SK-N-SH (cell line): ENCODE results near the gene CHRNG. TPM values are rescaled to one million over a fixed set of nuclear protein-coding genes. Genes with fewer than 3 reads are reported as not detected.

Experiments
- CTCF ChIA-PET: fragments of 300-600, 350-600 bp; formaldehyde crosslinking; extraction: SDS; loops from one replicate; lab custom pipeline; 2021; lab: Yijun Ruan, JAX
- POLR2A ChIA-PET: fragments of 350-600 bp; sonication (Branson Sonifier 250); formaldehyde crosslinking; extraction: SDS; loops from one replicate; lab custom pipeline; 2020; ENCODE audit warnings: antibody characterized with exemption, inconsistent platforms; lab: Yijun Ruan, JAX
- DNase-seq: peaks from one replicate; pipeline ENCODE4 v3.0.0; 2012
- H2AFZ ChIP-seq: fragments of 200-600 bp; sonication (generic); 2 replicates; pipeline ENCODE4 v1.8.1; 2016; ENCODE audit warnings: antibody characterized with exemption, mild to moderate bottlenecking, low read depth
- H3F3A ChIP-seq: fragments of 200-600 bp; sonication (generic); replicated peaks from 2 replicates; pipeline ENCODE3; 2016; ENCODE audit warnings: antibody characterized with exemption, mild to moderate bottlenecking; ENCODE audit not compliant: insufficient read depth
- H3K27ac ChIP-seq, 2 experiments: fragments of 200-500 bp in 1 of 2; fragments of 200-600 bp in 1 of 2; sonication (Bioruptor generic) in 1 of 2; sonication (generic), shearing (Covaris generic) in 1 of 2; 2 replicates each; pipeline versions ENCODE4 v1.5.1 to v1.6.1; 2014 to 2016; ENCODE audit warnings: low read depth in 2 of 2, inconsistent platforms in 1 of 2, low read length in 1 of 2, mild to moderate bottlenecking in 1 of 2, mixed read lengths in 1 of 2
- H3K27me3 ChIP-seq: fragments of 200-600 bp; sonication (generic), shearing (Covaris generic); 2 replicates; pipeline ENCODE4 v1.6.1; 2016; ENCODE audit warnings: mixed run types; ENCODE audit not compliant: insufficient read depth
- H3K36me3 ChIP-seq, 2 experiments: fragments of 200-500 bp in 1 of 2; fragments of 200-600 bp in 1 of 2; sonication (Bioruptor generic) in 1 of 2; sonication (generic) in 1 of 2; replicated peaks in 1 of 2; 2 replicates each; pipeline versions ENCODE3 to v1.5.1; 2014 to 2016; ENCODE audit warnings: low read length in 1 of 2, mild to moderate bottlenecking in 1 of 2; ENCODE audit not compliant: insufficient read depth in 2 of 2, control insufficient read depth in 1 of 2
- H3K4me1 ChIP-seq, 2 experiments: fragments of 200-500 bp in 1 of 2; fragments of 200-600 bp in 1 of 2; sonication (Bioruptor generic) in 1 of 2; sonication (generic), shearing (Covaris generic) in 1 of 2; 2 replicates each; pipeline versions ENCODE4 v1.5.1 to v1.6.1; 2014 to 2016; ENCODE audit warnings: low read depth in 1 of 2, low read length in 1 of 2, mixed run types in 1 of 2; ENCODE audit not compliant: insufficient read depth in 2 of 2, control insufficient read depth in 1 of 2
- H3K4me2 ChIP-seq: fragments of 200-600 bp; sonication (generic), shearing (Covaris generic); 2 replicates; pipeline ENCODE4 v1.6.1; 2017; ENCODE audit warnings: mixed run types
- H3K4me3 ChIP-seq, 2 experiments: fragments of 200-500 bp in 1 of 2; fragments of 200-600 bp in 1 of 2; sonication (Bioruptor generic) in 1 of 2; sonication (generic), shearing (Covaris generic) in 1 of 2; 2 replicates each; pipeline versions ENCODE4 v1.5.1 to v1.8.1; 2014 to 2016; ENCODE audit warnings: low read depth in 2 of 2, inconsistent platforms in 1 of 2, low read length in 1 of 2, mild to moderate bottlenecking in 1 of 2, mixed read lengths in 1 of 2, moderate library complexity in 1 of 2
- H3K79me2 ChIP-seq: fragments of 200-600 bp; sonication (generic); 2 replicates; pipeline ENCODE4 v1.8.1; 2017; ENCODE audit warnings: mild to moderate bottlenecking; ENCODE audit not compliant: insufficient read depth
- H3K9ac ChIP-seq: fragments of 200-600 bp; sonication (generic); 2 replicates; pipeline ENCODE4 v1.6.1; 2017; ENCODE audit warnings: mixed run types
- H3K9me2 ChIP-seq: fragments of 200-600 bp; sonication (generic); 2 replicates; pipeline ENCODE4 v1.6.1; 2017; ENCODE audit warnings: mixed run types
- H3K9me3 ChIP-seq: fragments of 200-600 bp; sonication (generic); 2 replicates; pipeline ENCODE4 v1.6.1; 2017; ENCODE audit warnings: mixed run types, mild to moderate bottlenecking, moderate library complexity
- H4K20me1 ChIP-seq: fragments of 200-600 bp; sonication (generic); 2 replicates; pipeline ENCODE4 v1.6.1; 2017; ENCODE audit warnings: mild to moderate bottlenecking, mixed run types; ENCODE audit not compliant: insufficient read depth
- CHD2 ChIP-seq: fragments of 150-350 bp; IDR thresholded peaks from 2 replicates; pipeline ENCODE4 v1.6.1; 2018; ENCODE audit warnings: low read length; ENCODE audit not compliant: partially characterized antibody
- EZH2phosphoT487 ChIP-seq: fragments of 200-600 bp; sonication (generic); IDR thresholded peaks from 2 replicates; pipeline ENCODE4 v1.6.1; 2017; ENCODE audit warnings: low read depth, mixed run types, mild to moderate bottlenecking, antibody characterized with exemption, moderate library complexity, borderline replicate concordance
- FOXM1 ChIP-seq: IDR thresholded peaks from 2 replicates; pipeline ENCODE4 v1.4.0; 2012; ENCODE audit warnings: low read depth, mild to moderate bottlenecking
- GABPA ChIP-seq: IDR thresholded peaks from 2 replicates; pipeline ENCODE4 v1.4.0; 2012; ENCODE audit warnings: low read depth, mild to moderate bottlenecking
- JUND ChIP-seq: IDR thresholded peaks from 2 replicates; pipeline ENCODE4 v1.4.0; 2012
- MAX ChIP-seq: IDR thresholded peaks from 2 replicates; pipeline ENCODE4 v1.4.0; 2012; ENCODE audit warnings: low read depth
- MEF2A ChIP-seq: IDR thresholded peaks from 2 replicates; pipeline ENCODE4 v1.4.0; 2012; ENCODE audit warnings: low read depth, borderline replicate concordance
- MXI1 ChIP-seq: IDR thresholded peaks from 2 replicates; pipeline ENCODE4 v1.6.1; 2012; ENCODE audit warnings: mild to moderate bottlenecking, low read depth, low read length, improper control_type of control experiment
- POLR2AphosphoS5 ChIP-seq: IDR thresholded peaks from 2 replicates; pipeline ENCODE4 v1.6.1; 2012; ENCODE audit warnings: low read depth, low read length
- RCOR1 ChIP-seq: fragments of 150-350 bp; IDR thresholded peaks from 2 replicates; pipeline ENCODE4 v1.6.1; 2017; ENCODE audit warnings: antibody characterized with exemption, low read length
- RXRA ChIP-seq: IDR thresholded peaks from 2 replicates; pipeline ENCODE4 v1.4.0; 2012; ENCODE audit warnings: low read depth, mild to moderate bottlenecking, borderline replicate concordance
- TAF1 ChIP-seq: IDR thresholded peaks from 2 replicates; pipeline ENCODE4 v1.6.1; 2012; ENCODE audit warnings: low read depth, mild to moderate bottlenecking, low read length, moderate library complexity, borderline replicate concordance
- TCF12 ChIP-seq: IDR thresholded peaks from 2 replicates; pipeline ENCODE4 v1.4.0; 2012
- USF1 ChIP-seq: IDR thresholded peaks from 2 replicates; pipeline ENCODE4 v1.4.0; 2012; ENCODE audit warnings: low read depth, borderline replicate concordance
- YY1 ChIP-seq: IDR thresholded peaks from 2 replicates; pipeline ENCODE4 v1.4.0; 2012; ENCODE audit warnings: low read depth, mild to moderate bottlenecking
- ZBTB33 ChIP-seq: IDR thresholded peaks from 2 replicates; pipeline ENCODE4 v1.4.0; 2012; ENCODE audit warnings: low read depth, borderline replicate concordance
- WGBS: methylation state at CpG from one replicate; pipeline ENCODE4 v1.1.6; 2017; ENCODE audit warnings: low lambda C conversion rate; 5-methylcytosine and 5-hydroxymethylcytosine counted together
- polyA plus RNA-seq, 3 experiments: library from polyadenylated mRNA; depleted of rRNA; stranded (reverse); fragments of >200 nt; gene quantifications; 2 replicates each; pipeline ENCODE4 v1.2.3, GENCODE V29; 2012
- TF ChIP-seq, protein P1 (sequence below): fragments of 150-350 bp; IDR thresholded peaks from 2 replicates; pipeline ENCODE4 v1.6.1; 2016; ENCODE audit warnings: mild to moderate bottlenecking, low read depth, low read length
- TF ChIP-seq, protein P2 (sequence below): fragments of 200-600 bp; sonication (generic); IDR thresholded peaks from 2 replicates; pipeline ENCODE4 v1.6.1; 2017; ENCODE audit warnings: antibody characterized with exemption, mild to moderate bottlenecking, moderate library complexity

The CHRNG gene
- polyA plus RNA-seq, 1 of the 3 experiments (the other 2 are of a cell fraction), result not detected

- Histone ChIP-seq H2AFZ (no peak overlapping the region), H4K20me1 (no peaks in the 10 kb centered on the region), H3K27ac (no peak overlapping the region), H3K4me1 (peaks cover 0 to 15% of the 10 kb centered on the region in 2 experiments; a peak in 1 of 4 replicates), H3K27me3 (no peaks in the 10 kb centered on the region), H3K79me2 (no peaks in the 10 kb centered on the region), H3K4me3 (no peak overlapping the region), H3K9me3 (no peaks in the 10 kb centered on the region), H3K9me2 (no peaks in the 10 kb centered on the region), H3K36me3 (no peaks in the 10 kb centered on the region), H3F3A (no peaks in the 10 kb centered on the region), H3K9ac (no peak overlapping the region), H3K4me2 (no peak overlapping the region)
- DNase-seq, result no peak
- ChIA-PET POLR2A (no interaction called here), CTCF (interaction anchor here (1.1 to 2.9 kb wide), 3 partner anchors 28 to 54 kb away, joined by 3 to 17 read pairs (median 6); no protein-coding TSS in a partner anchor)
- TF ChIP-seq TCF12 (no peak), YY1 (no peak), EZH2phosphoT487 (no peak), RXRA (no peak), MXI1 (no peak), JUND (no peak), MAX (no peak), MEF2A (no peak), TAF1 (no peak), GABPA (no peak), ZBTB33 (no peak), POLR2AphosphoS5 (no peak), USF1 (no peak), CHD2 (no peak), RCOR1 (no peak), FOXM1 (no peak)
- TF ChIP-seq, protein P1, sequence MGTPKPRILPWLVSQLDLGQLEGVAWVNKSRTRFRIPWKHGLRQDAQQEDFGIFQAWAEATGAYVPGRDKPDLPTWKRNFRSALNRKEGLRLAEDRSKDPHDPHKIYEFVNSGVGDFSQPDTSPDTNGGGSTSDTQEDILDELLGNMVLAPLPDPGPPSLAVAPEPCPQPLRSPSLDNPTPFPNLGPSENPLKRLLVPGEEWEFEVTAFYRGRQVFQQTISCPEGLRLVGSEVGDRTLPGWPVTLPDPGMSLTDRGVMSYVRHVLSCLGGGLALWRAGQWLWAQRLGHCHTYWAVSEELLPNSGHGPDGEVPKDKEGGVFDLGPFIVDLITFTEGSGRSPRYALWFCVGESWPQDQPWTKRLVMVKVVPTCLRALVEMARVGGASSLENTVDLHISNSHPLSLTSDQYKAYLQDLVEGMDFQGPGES, result no peak
- TF ChIP-seq, protein P2, sequence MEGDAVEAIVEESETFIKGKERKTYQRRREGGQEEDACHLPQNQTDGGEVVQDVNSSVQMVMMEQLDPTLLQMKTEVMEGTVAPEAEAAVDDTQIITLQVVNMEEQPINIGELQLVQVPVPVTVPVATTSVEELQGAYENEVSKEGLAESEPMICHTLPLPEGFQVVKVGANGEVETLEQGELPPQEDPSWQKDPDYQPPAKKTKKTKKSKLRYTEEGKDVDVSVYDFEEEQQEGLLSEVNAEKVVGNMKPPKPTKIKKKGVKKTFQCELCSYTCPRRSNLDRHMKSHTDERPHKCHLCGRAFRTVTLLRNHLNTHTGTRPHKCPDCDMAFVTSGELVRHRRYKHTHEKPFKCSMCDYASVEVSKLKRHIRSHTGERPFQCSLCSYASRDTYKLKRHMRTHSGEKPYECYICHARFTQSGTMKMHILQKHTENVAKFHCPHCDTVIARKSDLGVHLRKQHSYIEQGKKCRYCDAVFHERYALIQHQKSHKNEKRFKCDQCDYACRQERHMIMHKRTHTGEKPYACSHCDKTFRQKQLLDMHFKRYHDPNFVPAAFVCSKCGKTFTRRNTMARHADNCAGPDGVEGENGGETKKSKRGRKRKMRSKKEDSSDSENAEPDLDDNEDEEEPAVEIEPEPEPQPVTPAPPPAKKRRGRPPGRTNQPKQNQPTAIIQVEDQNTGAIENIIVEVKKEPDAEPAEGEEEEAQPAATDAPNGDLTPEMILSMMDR, result no peak
- WGBS, result 48% methylated on average over 9 of the region's 10 CpGs
Observed at GRCh38 chr2:232493701-232494474, 45.6 kb upstream of the CHRNG start.
